Activated T-cell treated with anti-CD3 and anti-CD28 coated beads, Interleukin-2, amount 50 U/mL, for 4 hours (primary cell): ENCODE results near the gene RWDD4. TPM values are rescaled to one million over a fixed set of nuclear protein-coding genes. Genes with fewer than 3 reads are reported as not detected.
A peak's percentile ranks its signal among the peaks of the same experiment; 100 is the strongest.

Experiments used
- ATAC-seq, 2 donors: fragments of 200-7000 bp; cut with Tn5 transposase; one replicate each; pipeline ENCODE4 v1.10.0; 2021
- DNase-seq: peaks from one replicate; pipeline ENCODE4 v3.0.0-alpha.2; 2020
- H3K27me3 Mint-ChIP-seq: one replicate; pipeline ENCODE4 v1.8.0; 2021; ENCODE audit warnings: low read depth, mixed read lengths
- H3K36me3 Mint-ChIP-seq: one replicate; pipeline ENCODE4 v1.8.0; 2022; ENCODE audit warnings: mixed read lengths; ENCODE audit not compliant: insufficient read depth
- H3K4me1 Mint-ChIP-seq: one replicate; pipeline ENCODE4 v1.8.0; 2021; ENCODE audit warnings: low read depth, mixed read lengths
- H3K4me3 Mint-ChIP-seq: one replicate; pipeline ENCODE4 v1.8.0; 2021; ENCODE audit warnings: mild to moderate bottlenecking, moderate library complexity, mixed read lengths
- H3K9me3 Mint-ChIP-seq: one replicate; pipeline ENCODE4 v1.8.0; 2021; ENCODE audit warnings: mixed read lengths
- total RNA-seq, 3 donors: library from RNA; stranded (reverse); gene quantifications; one replicate each; pipeline ENCODE4 v1.2.1, GENCODE V29; 2021

The RWDD4 gene
- total RNA-seq, 3 donors from 2014 or later = 28.0 to 30.7 (median 29.7) TPM

DNA sequence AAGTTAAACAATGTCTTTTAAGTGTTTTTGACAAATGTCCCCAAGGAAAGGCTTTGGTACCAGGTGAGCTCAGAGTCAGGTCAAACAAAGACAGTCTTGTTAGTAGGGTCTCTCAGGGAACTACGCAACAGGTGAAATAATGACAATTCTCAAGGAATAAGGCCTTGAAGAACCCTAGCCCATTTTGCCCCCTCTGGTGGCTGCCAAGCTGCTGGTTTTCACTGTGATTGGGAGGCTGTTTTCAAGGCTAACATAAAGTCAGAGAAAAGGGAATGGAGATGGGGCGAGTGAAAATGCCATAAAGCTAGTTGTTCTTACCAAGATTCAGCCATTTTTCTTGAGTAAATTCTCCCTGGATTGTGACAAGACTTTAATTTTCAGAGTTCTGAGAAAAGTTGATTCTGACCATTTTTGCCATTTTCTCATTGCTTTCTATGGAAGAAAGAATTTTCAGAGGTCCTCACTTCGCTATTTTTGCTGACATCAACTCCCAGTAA, 58.7 kb downstream of the RWDD4 start:
- peak; percentile 7 for DNase-seq
- H3K27me3 Mint-ChIP-seq = no peaks in the 10 kb centered on the region

DNA sequence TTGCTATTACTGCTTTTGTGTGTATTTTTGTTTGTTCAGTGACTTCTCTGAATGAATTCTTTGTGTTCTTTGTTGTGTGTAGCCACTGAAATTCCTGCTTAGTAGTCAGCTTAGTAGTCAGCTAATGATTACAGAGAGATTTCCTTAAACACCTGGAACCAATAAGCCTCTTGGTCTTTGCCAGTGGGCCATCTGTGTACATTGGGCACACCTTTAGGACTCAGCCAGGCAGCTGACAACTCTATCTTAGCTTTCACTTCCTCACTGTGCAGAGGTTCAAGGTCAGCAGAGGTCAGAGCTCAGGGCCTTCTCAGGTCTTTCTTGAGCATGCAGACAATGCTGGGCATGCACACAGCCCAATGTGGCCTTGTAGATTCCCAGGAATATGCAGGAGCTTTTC, 59.3 kb downstream of the RWDD4 start:
- no peak overlapping the region for H3K4me3 Mint-ChIP-seq
- H3K27me3 Mint-ChIP-seq = no peaks in the 10 kb centered on the region
- H3K9me3 Mint-ChIP-seq = no peaks in the 10 kb centered on the region
- no peak for ATAC-seq
- H3K36me3 Mint-ChIP-seq = no peaks in the 10 kb centered on the region
- DNase-seq = no peak
- H3K4me1 Mint-ChIP-seq = no peaks in the 10 kb centered on the region

More for the DNA sequence above, 58.7 kb downstream of the RWDD4 start:
- Mint-ChIP-seq H3K4me3 (no peak overlapping the region), H3K36me3 (no peaks in the 10 kb centered on the region), H3K4me1 (no peaks in the 10 kb centered on the region), H3K9me3 (no peaks in the 10 kb centered on the region)
- no peak for ATAC-seq

DNA sequence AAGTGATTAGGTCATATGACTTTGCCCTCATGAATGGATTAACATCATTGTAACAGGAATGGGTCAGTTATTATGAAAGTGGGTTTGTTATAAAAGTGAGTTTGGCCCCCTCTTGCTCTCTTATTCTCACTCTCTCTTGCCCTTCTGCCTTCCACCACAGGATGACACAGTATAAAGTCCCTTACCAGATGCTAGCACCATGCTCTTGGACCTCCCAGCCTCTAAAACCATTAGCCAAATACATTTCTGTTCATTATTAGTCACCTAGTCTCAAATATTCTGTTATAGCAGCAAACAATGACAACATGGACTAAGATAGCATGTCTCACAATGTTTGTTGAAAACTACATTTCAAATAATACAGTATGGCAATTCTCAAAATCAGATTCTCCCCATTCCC, 59.7 kb downstream of the RWDD4 start:
- no peak for DNase-seq
- ATAC-seq = no peak
- H3K27me3 Mint-ChIP-seq = no peaks in the 10 kb centered on the region
- H3K4me1 Mint-ChIP-seq = no peaks in the 10 kb centered on the region
- H3K4me3 Mint-ChIP-seq = no peak overlapping the region
- H3K9me3 Mint-ChIP-seq = no peaks in the 10 kb centered on the region
- H3K36me3 Mint-ChIP-seq = no peaks in the 10 kb centered on the region

DNA sequence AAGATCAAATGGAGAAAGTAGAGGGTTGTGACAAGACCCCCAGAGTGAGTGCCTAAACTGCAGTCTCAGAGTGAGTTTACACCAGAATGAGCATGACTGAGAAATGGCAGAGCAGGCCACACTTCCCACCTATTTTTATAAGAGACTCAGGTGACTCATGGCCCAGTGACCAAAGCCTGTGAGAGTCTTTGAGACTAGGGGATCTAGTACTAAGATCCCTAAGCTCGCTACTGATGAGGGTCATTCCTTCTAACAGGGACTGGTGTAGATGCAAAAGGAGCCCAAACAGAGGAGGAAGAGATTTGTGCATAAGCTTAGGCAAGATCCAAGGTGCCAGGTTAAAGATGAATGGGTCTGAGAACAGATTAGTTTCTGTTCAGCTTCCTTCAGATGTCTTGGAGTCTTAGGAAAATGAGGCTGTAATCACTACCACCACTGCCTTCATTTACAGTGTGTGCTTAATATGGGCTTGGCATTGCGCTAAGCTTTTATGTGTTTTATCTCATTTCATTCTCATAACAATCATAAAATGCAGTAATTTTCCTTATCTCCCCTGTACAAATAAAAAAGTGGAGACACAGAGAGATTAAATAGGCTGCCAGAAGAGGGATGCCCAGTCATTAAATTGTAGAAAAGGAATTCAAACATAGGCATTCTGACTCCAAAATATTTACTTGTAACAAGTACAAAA, 62.8 kb downstream of the RWDD4 start:
- H3K4me1 Mint-ChIP-seq = no peaks in the 10 kb centered on the region
- H3K9me3 Mint-ChIP-seq = no peaks in the 10 kb centered on the region
- H3K36me3 Mint-ChIP-seq = no peaks in the 10 kb centered on the region
- DNase-seq (no peak), ATAC-seq (no peak)
- no peaks in the 10 kb centered on the region for H3K27me3 Mint-ChIP-seq
- no peak overlapping the region for H3K4me3 Mint-ChIP-seq

DNA sequence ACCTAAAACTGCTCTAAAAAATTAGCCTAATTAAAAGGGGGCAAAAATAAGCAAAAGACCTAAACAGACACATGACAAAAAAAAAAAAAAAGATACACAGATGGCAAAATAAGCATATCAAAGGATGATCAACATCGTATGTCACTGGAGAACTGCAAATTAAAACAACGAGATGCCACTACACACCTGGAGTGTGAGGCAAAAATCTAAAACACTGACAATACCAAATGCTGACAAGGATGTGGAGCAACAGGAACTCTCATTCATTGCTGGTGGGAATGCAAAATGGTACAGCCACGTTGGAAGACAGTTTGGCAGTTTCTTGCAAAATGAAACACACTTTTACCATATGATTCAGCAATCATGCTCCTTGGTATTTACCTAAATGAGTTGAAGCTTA, 64.2 kb downstream of the RWDD4 start:
- Mint-ChIP-seq H3K9me3 (no peaks in the 10 kb centered on the region), H3K4me3 (no peak overlapping the region), H3K27me3 (no peaks in the 10 kb centered on the region), H3K36me3 (no peaks in the 10 kb centered on the region), H3K4me1 (no peaks in the 10 kb centered on the region)
- ATAC-seq (no peak), DNase-seq (no peak)

DNA sequence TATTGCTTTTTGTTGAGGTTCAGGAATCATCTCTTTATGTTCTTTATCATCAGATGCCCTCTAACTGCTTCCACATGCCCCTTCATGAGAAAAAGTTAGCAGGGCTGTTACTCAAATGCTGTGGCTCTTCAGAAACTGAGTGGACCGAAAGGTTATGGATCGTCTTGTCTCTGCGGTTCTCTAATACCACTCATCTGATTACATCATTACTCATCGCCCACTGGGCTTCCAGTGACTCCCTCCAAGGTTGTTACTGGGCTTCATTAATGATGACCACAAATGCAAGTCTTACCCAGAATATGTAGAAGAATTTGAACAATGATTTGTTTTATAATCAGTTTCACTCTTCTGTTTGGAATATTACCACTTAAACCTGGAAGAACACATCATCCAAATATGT, 67.7 kb downstream of the RWDD4 start:
- no peak for ATAC-seq
- no peak for DNase-seq
- no peaks in the 10 kb centered on the region for H3K4me1 Mint-ChIP-seq
- H3K9me3 Mint-ChIP-seq = no peaks in the 10 kb centered on the region
- H3K27me3 Mint-ChIP-seq = no peaks in the 10 kb centered on the region
- no peaks in the 10 kb centered on the region for H3K36me3 Mint-ChIP-seq
- H3K4me3 Mint-ChIP-seq = no peak overlapping the region

Other genes starting within 250 kb of the RWDD4 start
- gene CDKN2AIP, start 214.5 kb downstream of the RWDD4 start, total RNA-seq = 10 to 100 TPM; 25.6 to 27.2 (median 26.3) TPM
- gene ING2, start 154.1 kb downstream of the RWDD4 start, total RNA-seq = 10 to 100 TPM in 2 of 3 donors, 1 to 10 TPM in 1; 9.9 to 11.1 (median 10.3) TPM
- gene TRAPPC11, start 108 bp upstream of the RWDD4 start, total RNA-seq = 10 to 100 TPM; 21.2 to 24.3 (median 23.4) TPM
- gene STOX2, start 246.1 kb upstream of the RWDD4 start, total RNA-seq = not detected